ENCODE measurements around the gene RETREG1.

Gene RETREG1

GRCh38 chr5:16461782-16462181 is 155.0 kb downstream of the RETREG1 start:
- Histone ChIP-seq H3K9me3 (ENCODE audit: severe bottlenecking) (no peaks in the 10 kb centered on the region), H3K4me3 (ENCODE audit: low read depth, low read length) (no peak overlapping the region), H3K27ac (no peak overlapping the region), H3K27me3 (ENCODE audit: insufficient read depth, low read depth, severe bottlenecking) (no peaks in the 10 kb centered on the region), H3K36me3 (peaks cover 73% of the 10 kb centered on the region)
- DNase-seq = no peak
- no peak for TF ChIP-seq CTCF (IDR thresholded peaks at IDR 0.05; ENCODE audit: low read depth, low read length)

GRCh38 chr5:16461026-16461425 is 155.8 kb downstream of the RETREG1 start:
- peaks cover 81% of the 10 kb centered on the region for H3K36me3 ChIP-seq
- no peak overlapping the region for H3K4me3 ChIP-seq (ENCODE audit: low read depth, low read length)
- TF ChIP-seq CTCF (IDR thresholded peaks at IDR 0.05; ENCODE audit: low read depth, low read length) = no peak
- no peak for DNase-seq
- no peak overlapping the region for H3K27ac ChIP-seq
- no peaks in the 10 kb centered on the region for H3K27me3 ChIP-seq (ENCODE audit: insufficient read depth, low read depth, severe bottlenecking)
- no peaks in the 10 kb centered on the region for H3K9me3 ChIP-seq (ENCODE audit: severe bottlenecking)

- Histone ChIP-seq H3K27ac (no peak overlapping the region), H3K36me3 (peaks cover 97% of the 10 kb centered on the region), H3K27me3 (ENCODE audit: insufficient read depth, low read depth, severe bottlenecking) (no peaks in the 10 kb centered on the region), H3K4me3 (ENCODE audit: low read depth, low read length) (no peak overlapping the region), H3K9me3 (ENCODE audit: severe bottlenecking) (no peaks in the 10 kb centered on the region)
- TF ChIP-seq CTCF (IDR thresholded peaks at IDR 0.05; ENCODE audit: low read depth, low read length) = no peak
- DNase-seq = no peak
Measured at GRCh38 chr5:16459451-16459850, 157.3 kb downstream of the RETREG1 start.

- no peaks in the 10 kb centered on the region for H3K27me3 ChIP-seq (ENCODE audit: insufficient read depth, low read depth, severe bottlenecking)
- no peaks in the 10 kb centered on the region for H3K9me3 ChIP-seq (ENCODE audit: severe bottlenecking)
- peaks cover 93% of the 10 kb centered on the region for H3K36me3 ChIP-seq
- H3K27ac ChIP-seq = no peak overlapping the region
- TF ChIP-seq CTCF (IDR thresholded peaks at IDR 0.05; ENCODE audit: low read depth, low read length) = no peak
- no peak for DNase-seq
- H3K4me3 ChIP-seq (ENCODE audit: low read depth, low read length) = no peak overlapping the region
Measured at GRCh38 chr5:16457853-16458252, 158.9 kb downstream of the RETREG1 start.

- H3K9me3 ChIP-seq (ENCODE audit: severe bottlenecking) = no peaks in the 10 kb centered on the region
- no peak overlapping the region for H3K27ac ChIP-seq
- no peaks in the 10 kb centered on the region for H3K27me3 ChIP-seq (ENCODE audit: insufficient read depth, low read depth, severe bottlenecking)
- H3K4me3 ChIP-seq (ENCODE audit: low read depth, low read length) = no peak overlapping the region
- peaks cover 93% of the 10 kb centered on the region for H3K36me3 ChIP-seq
- TF ChIP-seq CTCF (IDR thresholded peaks at IDR 0.05; ENCODE audit: low read depth, low read length) = peak; percentile 39
- DNase-seq = peak; percentile 34
Measured at GRCh38 chr5:16457451-16457850, 159.3 kb downstream of the RETREG1 start.

GRCh38 chr5:16456103-16456832 is 160.5 kb downstream of the RETREG1 start:
- H3K27me3 ChIP-seq (ENCODE audit: insufficient read depth, low read depth, severe bottlenecking) = no peaks in the 10 kb centered on the region
- peak; percentile 52 for TF ChIP-seq CTCF (IDR thresholded peaks at IDR 0.05; ENCODE audit: low read depth, low read length)
- no peak for DNase-seq
- no peak overlapping the region for H3K4me3 ChIP-seq (ENCODE audit: low read depth, low read length)
- no peaks in the 10 kb centered on the region for H3K9me3 ChIP-seq (ENCODE audit: severe bottlenecking)
- no peak overlapping the region for H3K27ac ChIP-seq
- H3K36me3 ChIP-seq = peaks cover 93% of the 10 kb centered on the region

All from WERI-Rb-1 (cell line).